GM19238 (cell line): Measurements from ENCODE around the gene ZBTB44.
"Not testable (repeated sequence)": the region's sequence is repeated elsewhere in the genome, so short reads cannot be mapped to it uniquely, and the experiment has no call there.

Experiments
- DNase-seq: peaks from one replicate; pipeline ENCODE4 v3.0.0; 2011; ENCODE audit warnings: low spot score; ENCODE audit not compliant: insufficient read length

Gene ZBTB44

DNA sequence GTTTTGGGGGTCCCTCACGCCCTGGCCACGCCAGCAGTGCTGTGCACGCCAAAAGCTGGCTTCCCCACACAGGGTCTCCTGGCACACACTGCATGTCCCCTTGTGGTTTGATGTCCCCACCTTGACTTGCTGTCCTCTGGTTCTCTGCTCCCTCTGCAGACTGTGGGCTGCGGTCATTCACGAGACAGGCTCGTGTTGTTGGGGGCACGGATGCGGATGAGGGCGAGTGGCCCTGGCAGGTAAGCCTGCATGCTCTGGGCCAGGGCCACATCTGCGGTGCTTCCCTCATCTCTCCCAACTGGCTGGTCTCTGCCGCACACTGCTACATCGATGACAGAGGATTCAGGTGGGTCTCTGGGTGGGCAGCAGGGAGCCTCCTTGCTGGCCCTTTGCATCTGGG, 114.9 kb downstream of the ZBTB44 start:
- DNase-seq = no peak

DNA sequence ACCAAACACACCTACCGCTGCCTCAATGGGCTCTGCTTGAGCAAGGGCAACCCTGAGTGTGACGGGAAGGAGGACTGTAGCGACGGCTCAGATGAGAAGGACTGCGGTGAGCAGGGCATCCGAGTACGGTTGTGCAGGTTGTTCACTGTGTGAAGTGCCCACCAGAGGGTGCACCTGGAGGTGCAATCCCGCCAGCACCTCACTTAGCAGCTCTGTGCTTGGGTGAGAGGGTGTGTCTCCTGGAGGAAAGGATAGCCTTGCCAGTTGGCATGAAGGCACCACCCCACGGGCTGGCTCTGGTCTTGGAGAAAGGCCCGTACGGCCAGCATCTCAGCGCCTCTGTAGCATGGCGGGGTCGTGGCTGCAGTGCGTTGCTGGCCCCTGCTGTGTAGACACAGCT, 115.8 kb downstream of the ZBTB44 start:
- no peak for DNase-seq

DNA sequence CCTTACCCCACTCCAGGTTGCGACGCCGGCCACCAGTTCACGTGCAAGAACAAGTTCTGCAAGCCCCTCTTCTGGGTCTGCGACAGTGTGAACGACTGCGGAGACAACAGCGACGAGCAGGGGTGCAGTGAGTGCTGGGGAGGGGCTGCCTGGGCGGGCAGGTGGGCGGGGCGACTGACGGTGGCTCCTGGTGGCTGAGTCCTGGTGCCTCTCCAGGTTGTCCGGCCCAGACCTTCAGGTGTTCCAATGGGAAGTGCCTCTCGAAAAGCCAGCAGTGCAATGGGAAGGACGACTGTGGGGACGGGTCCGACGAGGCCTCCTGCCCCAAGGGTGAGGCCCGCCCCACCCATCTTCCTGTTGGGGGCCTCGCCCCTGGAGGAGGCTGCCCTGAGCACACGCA, 116.4 kb downstream of the ZBTB44 start:
- no peak for DNase-seq

DNA sequence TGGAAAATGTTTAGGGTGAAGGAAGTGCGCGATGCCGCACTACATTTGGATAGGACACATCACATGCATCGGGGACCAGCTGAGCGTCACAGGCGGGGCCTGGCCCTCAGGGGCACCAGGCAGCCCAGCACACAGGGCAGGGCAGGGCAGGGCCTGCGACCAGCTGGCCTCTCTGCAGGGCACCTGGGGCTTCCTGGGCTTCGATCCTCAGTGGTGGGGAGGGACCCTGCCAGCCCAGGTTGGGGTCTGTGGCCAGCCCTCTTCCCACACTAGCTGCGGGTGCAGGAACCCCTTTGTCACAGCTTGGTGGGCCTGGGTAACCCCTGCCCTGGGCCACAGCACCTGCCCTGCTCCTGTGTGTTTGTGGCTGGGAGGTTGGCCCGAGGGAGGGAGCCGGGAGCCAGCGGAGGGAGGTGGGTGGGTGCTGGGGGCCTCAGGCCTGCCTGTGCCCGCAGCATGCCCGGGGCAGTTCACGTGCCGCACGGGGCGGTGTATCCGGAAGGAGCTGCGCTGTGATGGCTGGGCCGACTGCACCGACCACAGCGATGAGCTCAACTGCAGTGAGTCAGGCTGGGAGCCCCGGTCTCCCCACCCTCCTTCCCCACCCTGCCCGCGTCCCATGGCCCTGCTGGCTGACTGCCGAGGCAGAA, 117.2 kb downstream of the ZBTB44 start:
- no peak for DNase-seq

DNA sequence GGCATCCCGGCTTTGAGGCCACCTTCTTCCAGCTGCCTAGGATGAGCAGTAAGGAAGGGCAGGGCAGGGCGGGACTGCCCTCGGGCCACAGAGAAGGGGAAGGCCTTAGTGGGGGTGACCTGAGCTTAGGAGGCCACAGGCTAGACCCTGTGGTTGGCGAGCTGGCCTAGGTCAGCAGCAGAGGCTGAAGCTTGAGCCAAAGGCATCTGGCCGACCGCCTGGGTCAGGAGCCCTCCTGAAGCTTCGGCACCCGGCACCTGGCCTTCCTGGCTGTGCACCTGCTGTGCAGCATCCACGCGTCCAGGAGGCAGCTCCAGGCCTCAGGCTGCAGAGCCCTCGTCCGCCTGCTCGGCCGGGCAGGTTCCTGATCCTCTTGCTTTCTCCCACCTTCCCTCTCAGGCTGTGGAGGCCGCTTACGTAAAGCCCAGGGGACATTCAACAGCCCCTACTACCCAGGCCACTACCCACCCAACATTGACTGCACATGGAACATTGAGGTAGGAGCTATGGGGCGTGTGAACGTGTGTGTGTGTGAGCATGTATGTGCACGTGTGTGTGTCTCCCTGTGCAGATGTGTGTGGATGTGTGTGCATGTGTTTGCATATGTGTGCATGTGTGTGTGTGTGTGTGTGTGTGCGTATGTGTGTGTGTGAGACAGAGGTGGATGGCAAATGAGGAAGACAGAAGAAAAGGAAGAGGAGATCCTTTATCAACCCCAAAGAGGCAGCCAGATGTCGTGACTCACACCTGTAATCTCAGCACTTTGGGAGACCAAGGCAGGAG, 120.3 kb downstream of the ZBTB44 start:
- DNase-seq = no peak

DNA sequence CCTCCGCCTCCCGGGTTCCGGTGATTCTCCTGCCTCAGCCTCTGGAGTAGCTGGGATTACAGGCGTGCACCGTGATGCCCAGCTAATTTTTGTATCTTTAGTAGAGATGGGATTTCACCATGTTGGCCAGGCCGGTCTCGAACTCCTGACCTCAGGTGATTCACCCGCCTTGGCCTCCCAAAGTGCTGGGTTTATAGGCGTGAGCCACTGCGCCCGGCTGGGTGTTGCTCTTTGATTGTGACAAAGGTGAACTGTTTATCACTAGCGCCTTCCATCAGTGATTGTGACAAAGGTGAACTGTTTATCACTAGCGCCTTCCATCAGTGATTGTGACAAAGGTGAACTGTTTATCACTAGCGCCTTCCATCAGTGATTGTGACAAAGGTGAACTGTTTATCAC, 121.2 kb downstream of the ZBTB44 start:
- DNase-seq = not testable (repeated sequence)

DNA sequence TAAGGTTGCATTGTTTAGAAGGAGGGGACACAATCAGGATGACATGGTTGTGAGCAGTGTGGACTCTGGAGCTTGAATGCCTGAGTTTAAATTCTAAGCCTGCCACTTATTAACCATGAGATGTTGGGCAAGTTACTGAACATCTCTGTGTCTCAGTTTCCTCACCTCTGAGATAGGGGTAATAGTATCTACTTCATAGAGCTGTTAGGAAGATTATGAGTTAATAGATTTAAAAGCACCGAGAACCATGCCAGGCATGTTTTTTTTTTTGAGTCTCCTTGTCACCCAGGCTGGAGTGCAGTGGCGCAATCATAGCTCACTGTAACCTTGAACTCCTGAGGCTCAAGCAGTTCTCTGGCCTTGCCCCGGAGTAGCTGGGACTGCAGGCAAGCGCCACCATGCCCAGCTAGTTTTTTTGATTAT, 121.9 kb downstream of the ZBTB44 start:
- DNase-seq = no peak

DNA sequence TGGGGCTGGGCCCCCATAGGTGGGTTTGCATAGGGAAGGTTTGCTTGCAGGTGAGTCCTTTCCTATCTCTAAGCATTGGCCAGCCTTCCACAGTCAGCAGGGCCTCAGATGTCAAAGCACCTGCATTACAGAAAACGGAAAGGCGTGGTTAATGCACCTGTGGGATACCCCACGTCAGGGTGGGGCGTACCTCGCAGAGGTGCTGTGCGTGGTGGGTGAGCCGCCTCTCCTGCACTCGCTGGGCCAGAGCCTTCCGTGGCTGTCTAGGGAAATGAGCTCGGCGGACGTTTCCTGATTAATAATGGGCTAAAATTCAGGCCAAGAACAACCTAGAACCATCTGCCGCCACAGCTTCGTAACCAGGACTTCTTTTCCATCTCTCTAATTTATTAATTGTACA, 122.8 kb downstream of the ZBTB44 start:
- no peak for DNase-seq

DNA sequence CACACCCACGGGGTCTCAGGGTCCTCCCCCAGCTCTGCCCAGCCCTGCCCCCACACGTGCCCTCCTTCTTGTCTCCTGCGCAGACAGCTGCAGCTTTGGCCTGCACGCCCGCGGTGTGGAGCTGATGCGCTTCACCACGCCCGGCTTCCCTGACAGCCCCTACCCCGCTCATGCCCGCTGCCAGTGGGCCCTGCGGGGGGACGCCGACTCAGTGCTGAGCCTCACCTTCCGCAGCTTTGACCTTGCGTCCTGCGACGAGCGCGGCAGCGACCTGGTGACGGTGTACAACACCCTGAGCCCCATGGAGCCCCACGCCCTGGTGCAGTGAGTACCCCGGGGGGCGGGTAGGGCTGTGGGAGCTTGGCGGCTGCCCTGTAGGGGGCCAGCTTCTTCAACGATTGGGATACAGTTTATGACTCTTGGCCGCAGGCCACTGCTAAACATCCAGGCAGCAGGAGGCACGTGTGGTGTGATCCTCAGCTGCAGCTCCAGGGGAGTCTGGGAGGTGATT, 124.3 kb downstream of the ZBTB44 start:
- no peak for DNase-seq

DNA sequence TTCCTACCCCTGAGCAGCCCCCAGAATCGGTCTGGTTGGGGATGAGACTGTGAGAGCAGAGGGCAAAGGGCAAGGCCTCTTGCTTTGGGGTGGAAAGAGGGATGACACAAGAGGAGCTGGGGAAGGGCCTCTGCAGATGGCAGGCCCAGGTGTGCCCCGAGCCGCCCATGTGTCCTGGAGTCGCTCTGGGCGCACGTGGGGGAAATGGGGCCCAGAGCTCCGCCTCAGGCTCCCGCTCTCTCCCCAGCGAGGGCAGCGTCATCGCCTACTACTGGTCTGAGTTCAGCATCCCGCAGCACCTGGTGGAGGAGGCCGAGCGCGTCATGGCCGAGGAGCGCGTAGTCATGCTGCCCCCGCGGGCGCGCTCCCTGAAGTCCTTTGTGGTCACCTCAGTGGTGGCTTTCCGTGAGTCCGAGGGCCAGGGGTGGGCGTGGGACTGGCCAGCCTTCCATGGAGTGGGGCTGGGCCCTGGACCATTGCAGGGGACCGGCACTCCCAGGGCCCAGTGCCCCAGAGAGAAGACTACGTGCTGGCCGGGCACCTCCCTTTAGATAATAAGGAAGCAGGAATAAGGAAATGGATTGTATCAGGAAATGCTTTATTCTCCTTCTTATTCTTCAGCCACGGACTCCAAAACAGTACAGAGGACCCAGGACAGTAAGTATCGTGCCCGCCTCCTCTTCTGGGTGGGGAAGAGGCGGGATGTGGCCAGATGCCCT, 125.1 kb downstream of the ZBTB44 start:
- DNase-seq = no peak

DNA sequence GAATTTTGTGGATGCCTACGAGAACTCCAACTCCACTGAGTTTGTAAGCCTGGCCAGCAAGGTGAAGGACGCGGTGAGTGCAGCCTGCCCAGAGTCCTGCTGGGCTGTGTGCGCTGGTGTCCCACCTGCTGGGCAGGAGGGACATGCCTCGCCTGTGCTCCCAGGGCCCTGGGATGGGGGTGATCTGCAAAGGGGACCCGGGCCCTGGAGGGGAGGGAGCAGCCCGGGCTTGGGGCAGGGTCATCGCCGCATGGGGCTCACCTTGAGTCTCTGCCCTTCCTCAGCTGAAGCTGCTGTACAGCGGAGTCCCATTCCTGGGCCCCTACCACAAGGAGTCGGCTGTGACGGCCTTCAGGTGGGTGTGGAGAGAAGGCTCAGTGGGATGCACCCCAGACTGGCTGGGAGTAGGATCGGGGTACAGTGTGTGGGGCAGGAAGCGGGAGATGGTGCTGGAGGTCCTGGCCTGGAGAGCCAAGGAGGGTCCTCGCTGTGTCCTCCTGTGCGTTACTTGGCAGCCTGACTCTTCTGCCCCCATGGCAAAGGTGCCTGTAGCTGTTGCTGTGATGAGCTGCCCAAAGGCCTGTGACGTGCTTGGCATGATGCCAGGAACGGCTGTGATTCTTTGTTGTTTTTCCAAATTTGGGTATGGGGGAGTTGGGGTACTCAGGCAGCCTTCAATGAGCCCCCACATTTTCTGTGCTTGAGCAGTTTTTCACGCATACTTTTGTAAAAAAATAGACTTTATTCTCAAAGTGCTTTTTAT, 126.0 kb downstream of the ZBTB44 start:
- no peak for DNase-seq

DNA sequence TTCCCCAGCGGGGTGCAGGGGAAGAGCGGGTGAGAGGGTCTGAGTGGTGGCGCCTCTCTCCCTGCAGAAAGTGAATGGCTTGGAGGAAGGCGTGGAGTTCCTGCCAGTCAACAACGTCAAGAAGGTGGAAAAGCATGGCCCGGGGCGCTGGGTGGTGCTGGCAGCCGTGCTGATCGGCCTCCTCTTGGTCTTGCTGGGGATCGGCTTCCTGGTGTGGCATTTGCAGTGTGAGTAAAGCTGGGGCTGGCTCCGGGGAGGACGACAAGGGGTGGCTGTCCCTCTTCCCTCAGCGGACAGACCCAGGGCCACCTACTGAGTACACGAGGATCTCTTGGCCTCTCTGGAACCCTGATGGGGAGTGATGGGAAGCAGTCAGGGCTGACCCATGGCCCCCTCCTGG, 126.7 kb downstream of the ZBTB44 start:
- no peak for DNase-seq

DNA sequence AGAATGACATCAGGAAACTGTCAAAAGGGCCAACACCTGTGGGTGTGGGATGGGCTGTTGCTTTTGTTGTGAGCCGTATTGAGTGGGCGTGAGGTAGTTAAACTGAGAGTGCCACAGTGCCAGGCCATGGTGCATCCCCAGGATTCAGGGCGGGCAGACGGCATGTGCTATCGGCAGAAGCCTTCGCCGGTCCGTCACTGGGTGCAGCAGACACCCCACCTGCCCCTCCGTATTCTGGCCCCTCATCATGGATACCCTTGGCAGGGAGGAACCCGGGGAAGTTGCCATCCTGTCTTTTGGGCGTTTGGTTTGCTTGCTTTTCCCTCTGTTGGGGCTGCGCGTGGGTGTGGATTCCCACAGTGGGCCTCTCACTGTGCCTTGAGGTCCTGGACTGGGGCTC, 127.6 kb downstream of the ZBTB44 start:
- no peak for DNase-seq

DNA sequence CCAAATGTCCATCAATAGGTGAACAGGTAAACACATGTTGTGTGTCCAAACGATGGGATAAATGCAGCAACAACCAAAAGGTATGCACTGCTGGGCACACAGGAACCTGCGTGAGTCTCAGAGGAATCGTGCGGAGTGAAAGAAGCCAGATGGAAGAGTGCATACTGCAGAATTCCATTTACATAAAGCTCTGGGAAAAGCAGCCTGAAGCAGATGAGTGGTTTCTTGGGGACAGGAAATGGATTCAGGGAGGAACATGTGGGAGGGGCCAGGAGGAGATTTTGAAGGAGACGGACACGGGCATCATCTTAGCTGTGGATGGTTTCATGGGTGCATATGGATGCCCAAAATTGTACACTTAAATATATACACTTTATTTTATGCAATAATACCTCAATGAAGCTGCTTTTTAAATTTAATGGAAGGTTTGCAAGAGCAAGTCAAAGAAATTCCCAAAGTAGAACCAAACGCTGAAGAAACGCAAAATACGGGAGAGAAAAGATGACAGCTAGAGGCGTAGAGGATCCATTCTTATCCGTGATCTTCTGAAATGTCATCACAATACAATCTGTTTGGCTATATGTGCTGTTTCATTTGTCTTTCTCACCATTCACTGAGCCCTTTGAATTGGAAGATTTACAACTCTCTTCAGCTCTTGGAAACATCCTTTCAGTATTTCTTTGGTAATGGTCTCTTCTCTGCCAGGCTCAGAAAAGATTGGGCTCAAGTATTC, 130.7 kb downstream of the ZBTB44 start:
- DNase-seq = no peak

DNA sequence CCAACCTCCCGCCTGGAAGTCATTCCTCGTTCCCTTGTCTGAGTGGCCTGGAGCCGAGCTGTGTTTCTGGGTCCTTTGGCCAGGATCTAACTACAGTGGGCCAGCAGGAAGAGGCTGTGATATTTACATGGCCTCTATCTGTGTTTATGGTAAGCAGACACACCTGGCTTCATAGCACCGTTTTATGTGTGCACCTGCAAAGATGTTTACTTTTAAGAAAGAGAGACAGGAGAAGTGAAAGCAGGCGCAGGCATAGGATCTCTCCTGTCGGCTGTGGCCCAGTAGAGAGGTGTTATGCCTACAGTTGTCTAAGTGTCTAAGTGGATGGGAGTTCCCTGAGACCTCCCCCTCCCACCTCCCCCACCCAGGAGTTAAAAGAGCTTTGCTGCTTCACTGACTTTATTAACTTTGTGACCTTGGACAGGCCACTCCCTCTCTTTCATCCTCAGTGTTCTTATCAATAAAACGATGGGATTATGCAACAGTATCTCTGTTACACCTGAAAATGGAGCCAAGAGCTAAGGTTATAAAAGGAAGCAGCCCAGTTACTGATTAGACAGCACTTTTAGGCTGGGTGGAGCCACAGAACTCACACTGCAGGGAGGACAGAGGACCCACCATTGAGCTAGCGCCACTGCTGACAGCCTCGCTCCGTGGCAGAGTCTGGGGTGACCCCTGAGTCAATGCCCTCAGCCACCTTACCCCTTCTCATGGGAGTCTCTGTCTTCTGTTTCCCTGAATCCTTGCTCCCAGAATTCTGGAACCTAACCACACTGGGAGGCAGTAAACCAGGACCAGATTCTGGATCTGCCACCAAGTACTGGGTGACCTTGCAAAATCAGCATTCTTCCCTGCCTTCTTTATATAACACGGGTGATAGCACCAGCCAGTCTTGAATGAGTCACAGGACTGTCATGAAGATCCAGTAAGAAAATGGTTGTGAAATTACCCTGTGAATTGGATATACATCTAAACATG, 133.1 kb downstream of the ZBTB44 start:
- DNase-seq = no peak

DNA sequence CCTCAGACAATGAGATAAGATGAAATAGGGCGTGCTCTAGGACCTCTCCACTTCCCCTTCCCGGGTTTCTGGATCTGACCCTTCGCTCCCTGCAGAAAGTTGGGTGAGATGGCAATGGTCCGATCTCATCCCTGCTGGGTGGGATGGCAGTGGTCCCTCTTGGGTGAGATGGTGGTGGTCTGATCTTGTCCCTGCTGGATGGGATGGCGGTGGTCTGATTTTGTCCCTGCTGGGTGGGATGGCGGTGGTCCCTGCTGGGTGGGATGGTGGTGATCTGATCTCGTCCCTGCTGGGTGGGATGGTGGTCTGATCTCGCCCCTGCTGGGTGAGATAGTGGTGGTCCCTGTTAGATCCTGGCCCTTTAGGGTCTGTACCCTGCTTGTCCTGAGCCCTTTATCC, 133.8 kb downstream of the ZBTB44 start:
- no peak for DNase-seq

DNA sequence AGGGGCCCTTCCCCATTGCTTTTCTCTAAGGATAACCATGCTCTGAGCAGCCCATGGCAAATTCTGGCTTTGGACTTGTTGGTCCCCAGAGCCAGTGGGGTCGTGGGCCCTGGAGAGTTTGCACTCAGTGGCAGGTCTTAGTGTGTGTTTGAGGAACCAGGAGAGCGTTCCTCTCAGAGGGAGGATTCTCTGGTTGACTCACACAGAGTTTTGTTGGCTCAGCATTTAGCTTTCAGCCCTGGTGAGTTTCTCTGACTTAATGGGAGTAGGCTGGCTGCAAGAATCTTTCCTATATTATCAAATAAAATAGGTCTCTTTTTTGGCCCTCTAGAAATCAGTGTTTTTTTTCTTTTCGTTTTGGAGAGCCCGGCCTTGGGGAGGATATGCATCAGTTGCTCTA, 134.2 kb downstream of the ZBTB44 start:
- DNase-seq = no peak

DNA sequence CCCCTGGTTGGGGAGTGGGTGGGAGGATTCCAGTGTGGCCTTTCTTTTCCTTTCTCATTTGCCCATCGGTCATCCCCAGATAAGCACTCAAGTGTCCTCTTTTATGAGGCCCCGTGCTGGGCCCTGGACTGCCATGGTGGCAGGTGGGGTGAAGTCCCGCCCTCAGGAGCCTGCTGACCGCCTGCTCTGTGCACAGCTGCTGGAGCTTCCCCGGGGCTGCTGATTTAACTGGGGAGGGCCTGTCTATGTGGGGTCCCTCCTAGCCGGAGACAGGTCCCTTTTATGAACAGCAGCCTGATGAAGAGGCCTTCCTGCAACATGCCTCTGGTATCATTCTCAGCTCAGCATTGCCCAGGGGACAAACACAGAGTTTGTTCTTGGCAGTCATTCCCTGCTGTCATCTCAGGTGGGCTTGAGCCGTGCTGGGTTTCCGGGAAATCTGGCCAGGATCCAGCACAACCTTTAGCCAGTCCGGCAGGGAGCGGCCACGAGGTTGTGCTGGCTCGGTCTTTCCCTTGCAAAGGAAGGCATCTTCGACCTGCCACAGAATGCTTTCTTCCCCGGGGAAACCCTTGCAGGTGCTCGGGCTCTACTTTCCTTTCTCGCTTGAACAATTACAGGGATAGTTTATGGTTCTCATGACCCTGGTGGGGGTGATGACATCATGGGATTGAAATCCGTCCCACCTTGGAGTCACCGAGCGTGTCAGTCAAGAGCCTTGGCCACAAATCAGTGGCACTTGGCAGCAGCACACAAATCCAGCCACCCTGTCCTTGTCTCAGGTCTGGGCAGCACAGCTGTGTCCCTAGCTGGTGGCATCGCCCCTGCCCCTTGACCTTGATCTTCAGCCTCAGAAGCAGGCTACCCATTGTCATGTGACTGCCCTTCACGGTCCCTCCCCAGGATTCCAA, 135.1 kb downstream of the ZBTB44 start:
- DNase-seq = no peak
